Thyroid gland (tissue), 4 donors: ENCODE results near the gene CERT1. TPM values are rescaled to one million over a fixed set of nuclear protein-coding genes. Genes with fewer than 3 reads are reported as not detected.
"Not testable (repeated sequence)": the region's sequence is repeated elsewhere in the genome, so short reads cannot be mapped to it uniquely, and the experiment has no call there.

Source experiments
- DNase-seq, 2 donors: peaks; one replicate each; pipeline ENCODE4 v3.0.0-alpha.2; 2019
- H3K27ac ChIP-seq, 3 donors: fragments of 200-600 bp; sonication (generic); 1 replicate in 2 of 3; 2 replicates in 1 of 3; pipeline ENCODE4 v1.5.1; 2016 to 2019; ENCODE audit warnings: mild to moderate bottlenecking in 1 of 3, moderate library complexity in 1 of 3
- H3K27me3 ChIP-seq: fragments of 200-600 bp; sonication (generic); one replicate; pipeline ENCODE4 v1.5.1; 2019
- H3K36me3 ChIP-seq, 2 donors: fragments of 200-600 bp; sonication (generic); one replicate each; pipeline ENCODE4 v1.5.1; 2016 to 2019
- H3K4me1 ChIP-seq, 2 donors: fragments of 200-600 bp; sonication (generic); one replicate each; pipeline ENCODE4 v1.5.1; 2017 to 2019
- H3K4me3 ChIP-seq, 3 donors: fragments of 200-600 bp; sonication (generic); replicated peaks in 1 of 3; 1 replicate in 2 of 3; 2 replicates in 1 of 3; pipeline ENCODE4 v1.5.1; 2016; ENCODE audit warnings: mild to moderate bottlenecking in 1 of 3
- H3K9me3 ChIP-seq: fragments of 200-600 bp; sonication (generic); one replicate; pipeline ENCODE4 v1.5.1; 2017
- POLR2A ChIP-seq, 2 donors: fragments of 450-650 bp; IDR thresholded peaks; one replicate each; pipeline ENCODE4 v1.6.1; 2017; ENCODE audit warnings: antibody characterized with exemption in 2 of 2, mild to moderate bottlenecking in 2 of 2, moderate library complexity in 1 of 2
- whole genome bisulfite sequencing, 2 donors: methylation state at CpG; one replicate each; pipeline ENCODE4 v1.1.5; 2017; 5-methylcytosine and 5-hydroxymethylcytosine counted together
- intact Hi-C: fragments of 100-400 bp; cut with DNase I; formaldehyde crosslinking; loops from one replicate; pipeline ENCODE4 v1.15.1; 2023
- total RNA-seq, 4 donors: library from RNA; depleted of rRNA; stranded (reverse); fragments of >200 nt; gene quantifications; one replicate each; pipeline ENCODE4 v1.2.3, GENCODE V29; 2016
- TF ChIP-seq, protein P1 (sequence below), 6 experiments: fragments of 200-600 bp in 3 of 6; fragments of 450-650 bp in 3 of 6; sonication (generic) in 3 of 6; IDR thresholded peaks; one replicate each; pipeline ENCODE4 v1.5.1; 2016 to 2019; ENCODE audit warnings: antibody characterized with exemption in 6 of 6, mild to moderate bottlenecking in 2 of 6, inconsistent platforms in 1 of 6, moderate library complexity in 1 of 6

CERT1 gene
- total RNA-seq, 4 donors from 2014 or later = 66.3 to 87.5 (median 78.0) TPM

DNA sequence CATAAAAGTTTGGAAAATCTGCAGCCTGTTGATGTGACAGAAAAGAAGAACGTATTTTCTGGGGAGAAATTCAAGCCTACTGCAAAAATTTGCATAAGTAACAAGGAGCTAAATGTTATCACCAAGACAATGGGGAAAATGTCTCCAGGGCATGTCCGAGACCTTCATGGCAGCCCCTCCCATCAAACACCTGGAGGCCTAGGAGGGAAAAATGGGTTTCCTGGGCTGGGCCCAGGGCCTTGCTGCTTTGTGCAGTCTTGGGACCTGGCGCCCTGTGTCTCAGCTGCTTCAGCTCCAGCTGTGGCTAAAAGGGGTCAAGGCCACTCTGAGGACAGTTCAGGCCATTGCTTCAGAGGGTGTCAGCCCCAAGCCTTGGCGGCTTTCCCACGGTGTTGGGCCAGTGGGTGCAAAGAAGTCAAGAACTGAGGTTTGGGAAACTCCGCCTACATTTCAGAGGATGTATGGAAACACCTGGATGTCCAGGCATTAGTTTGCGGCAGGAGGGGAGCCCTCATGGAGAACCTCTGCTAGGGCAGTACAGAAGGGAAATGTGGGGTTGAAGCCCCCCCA lies 13.1 kb downstream of the CERT1 start:
- Histone ChIP-seq H3K4me1 (no peaks in the 10 kb centered on the region), H3K27me3 (no peaks in the 10 kb centered on the region), H3K9me3 (no peaks in the 10 kb centered on the region), H3K4me3 (no peak overlapping the region), H3K27ac (no peak overlapping the region), H3K36me3 (no peaks in the 10 kb centered on the region)
- TF ChIP-seq, protein P1, sequence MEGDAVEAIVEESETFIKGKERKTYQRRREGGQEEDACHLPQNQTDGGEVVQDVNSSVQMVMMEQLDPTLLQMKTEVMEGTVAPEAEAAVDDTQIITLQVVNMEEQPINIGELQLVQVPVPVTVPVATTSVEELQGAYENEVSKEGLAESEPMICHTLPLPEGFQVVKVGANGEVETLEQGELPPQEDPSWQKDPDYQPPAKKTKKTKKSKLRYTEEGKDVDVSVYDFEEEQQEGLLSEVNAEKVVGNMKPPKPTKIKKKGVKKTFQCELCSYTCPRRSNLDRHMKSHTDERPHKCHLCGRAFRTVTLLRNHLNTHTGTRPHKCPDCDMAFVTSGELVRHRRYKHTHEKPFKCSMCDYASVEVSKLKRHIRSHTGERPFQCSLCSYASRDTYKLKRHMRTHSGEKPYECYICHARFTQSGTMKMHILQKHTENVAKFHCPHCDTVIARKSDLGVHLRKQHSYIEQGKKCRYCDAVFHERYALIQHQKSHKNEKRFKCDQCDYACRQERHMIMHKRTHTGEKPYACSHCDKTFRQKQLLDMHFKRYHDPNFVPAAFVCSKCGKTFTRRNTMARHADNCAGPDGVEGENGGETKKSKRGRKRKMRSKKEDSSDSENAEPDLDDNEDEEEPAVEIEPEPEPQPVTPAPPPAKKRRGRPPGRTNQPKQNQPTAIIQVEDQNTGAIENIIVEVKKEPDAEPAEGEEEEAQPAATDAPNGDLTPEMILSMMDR (IDR thresholded peaks at IDR 0.05) = no peak
- no peak for TF ChIP-seq POLR2A (IDR thresholded peaks at IDR 0.05)
- no peak for DNase-seq
- intact Hi-C loops = no loop called here
- WGBS, 2 donors = 99 to 100% methylated on average over 5 of the region's 7 CpGs

DNA sequence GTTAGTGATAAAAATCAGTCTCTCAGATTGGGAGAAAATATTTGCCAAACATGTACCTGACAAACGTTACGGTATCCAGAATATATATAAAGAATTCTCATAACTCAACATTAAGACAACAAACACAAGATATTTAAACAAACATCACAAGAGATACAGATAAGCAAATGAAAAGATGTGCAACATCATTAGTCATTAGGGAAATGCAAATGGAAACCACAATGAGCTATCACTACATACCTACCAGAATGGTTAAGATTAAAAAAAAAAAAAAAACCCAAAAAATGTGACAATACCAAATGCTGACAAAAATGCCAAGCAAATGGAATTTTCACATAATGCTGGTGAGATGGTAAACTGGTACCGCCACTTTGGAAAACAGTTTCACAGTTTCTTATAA lies 15.4 kb downstream of the CERT1 start:
- H3K4me3 ChIP-seq = no peak overlapping the region
- no peaks in the 10 kb centered on the region for H3K27me3 ChIP-seq
- DNase-seq = no peak
- H3K4me1 ChIP-seq = no peaks in the 10 kb centered on the region
- TF ChIP-seq, protein P1 (IDR thresholded peaks at IDR 0.05) = no peak
- no peak for TF ChIP-seq POLR2A (IDR thresholded peaks at IDR 0.05)
- H3K27ac ChIP-seq = no peak overlapping the region
- H3K36me3 ChIP-seq = peaks cover 0 to 6% of the 10 kb centered on the region in 2 donors
- WGBS, 2 donors = 94 to 95% methylated on average over 3 of the region's 3 CpGs
- no peaks in the 10 kb centered on the region for H3K9me3 ChIP-seq
- intact Hi-C loops = no loop called here

DNA sequence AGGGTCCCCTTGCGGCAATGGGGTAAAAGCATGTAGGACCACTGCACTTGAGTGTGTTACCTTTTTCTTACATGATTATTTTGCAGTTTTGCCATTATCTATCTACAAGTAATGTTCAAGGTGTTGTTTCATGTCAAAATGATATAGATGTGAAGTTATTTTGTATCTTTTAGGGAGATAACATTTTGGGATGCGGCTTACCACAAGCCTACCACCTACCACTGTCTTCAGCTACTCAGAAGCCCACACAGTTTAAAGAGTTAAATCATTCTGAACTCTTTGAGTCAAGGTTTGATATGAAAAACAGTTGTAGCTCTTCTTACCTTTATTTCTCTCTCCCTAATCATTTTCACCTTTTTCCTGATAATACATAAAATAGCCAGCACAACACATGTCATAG lies 19.8 kb downstream of the CERT1 start:
- WGBS, 2 donors = 95 to 97% methylated on average over 2 of the region's 2 CpGs
- Histone ChIP-seq H3K36me3 (peaks cover 0 to 6% of the 10 kb centered on the region in 2 donors), H3K4me1 (no peaks in the 10 kb centered on the region), H3K4me3 (no peak overlapping the region), H3K9me3 (no peaks in the 10 kb centered on the region), H3K27me3 (no peaks in the 10 kb centered on the region), H3K27ac (no peak overlapping the region)
- intact Hi-C loops = no loop called here
- DNase-seq = no peak
- TF ChIP-seq, protein P1 (IDR thresholded peaks at IDR 0.05) = no peak
- no peak for TF ChIP-seq POLR2A (IDR thresholded peaks at IDR 0.05)

DNA sequence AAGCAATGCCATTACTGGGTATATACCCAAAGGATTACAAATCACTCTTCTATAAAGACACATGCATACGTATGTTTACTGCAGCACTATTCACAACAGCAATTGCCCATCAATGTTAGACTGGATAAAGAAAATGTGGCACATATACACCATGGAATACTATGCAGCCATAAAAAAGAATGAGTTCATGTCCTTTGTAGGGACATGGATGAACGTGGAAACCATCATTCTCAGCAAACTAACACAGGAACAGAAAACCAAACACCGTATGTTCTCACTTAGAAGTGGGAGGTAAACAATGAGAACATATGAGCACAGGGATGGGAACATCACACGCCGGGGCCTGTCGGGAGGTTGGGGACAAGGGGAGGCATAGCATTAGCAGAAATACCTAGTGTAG lies 21.6 kb downstream of the CERT1 start:
- H3K9me3 ChIP-seq, H3K27ac ChIP-seq, H3K4me3 ChIP-seq, DNase-seq, H3K36me3 ChIP-seq, H3K27me3 ChIP-seq, intact Hi-C loops, H3K4me1 ChIP-seq: not testable (repeated sequence)
- WGBS, 2 donors = 96 to 99% methylated on average over 6 of the region's 6 CpGs

DNA sequence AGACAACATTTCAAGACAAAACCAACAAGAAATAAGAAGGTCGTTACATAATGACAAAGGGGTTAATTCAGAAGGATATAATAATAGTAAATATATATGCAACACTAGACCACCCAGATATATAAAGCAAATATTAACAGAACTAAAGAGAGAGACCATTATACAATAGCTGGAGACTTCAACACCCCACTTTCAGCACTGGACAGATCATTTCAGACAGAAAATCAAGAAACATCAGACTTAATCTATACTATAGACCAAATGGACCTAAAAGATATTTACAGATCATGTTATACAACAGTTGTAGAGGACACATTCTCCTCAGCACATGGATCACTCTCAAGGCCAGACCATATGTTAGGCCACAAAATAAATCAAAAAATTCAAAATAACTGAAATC lies 26.8 kb downstream of the CERT1 start:
- H3K4me3 ChIP-seq = no peak overlapping the region
- H3K27me3 ChIP-seq = no peaks in the 10 kb centered on the region
- H3K9me3 ChIP-seq = no peaks in the 10 kb centered on the region
- 79 to 85% methylated on average over 1 of the region's 1 CpG for WGBS, 2 donors
- intact Hi-C loops = no loop called here
- H3K27ac ChIP-seq = no peak overlapping the region
- H3K36me3 ChIP-seq = no peaks in the 10 kb centered on the region
- peaks cover 0 to 6% of the 10 kb centered on the region in 2 donors for H3K4me1 ChIP-seq
- DNase-seq = no peak
- no peak for TF ChIP-seq POLR2A (IDR thresholded peaks at IDR 0.05)
- TF ChIP-seq, protein P1 (IDR thresholded peaks at IDR 0.05) = no peak

DNA sequence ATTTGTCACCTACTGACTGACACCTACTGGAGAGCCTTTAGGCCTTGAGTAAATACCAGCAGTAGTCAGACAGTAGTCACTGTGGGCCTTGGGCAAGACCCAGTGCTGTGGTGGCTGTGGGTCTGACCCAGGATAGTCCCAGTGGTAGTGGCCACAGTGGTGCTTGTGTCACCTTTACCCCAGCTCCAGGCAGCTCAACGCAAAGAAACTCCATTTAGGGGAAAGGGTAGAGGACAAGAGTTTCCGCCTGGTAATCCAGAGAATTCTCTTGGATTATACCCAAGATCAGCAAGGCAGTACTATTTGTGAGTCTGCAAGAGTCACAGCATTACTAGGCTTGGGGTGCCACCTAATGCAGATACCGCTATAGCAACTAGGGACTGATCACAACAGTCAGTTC lies 28.9 kb downstream of the CERT1 start:
- intact Hi-C loops = no loop called here
- Histone ChIP-seq H3K36me3 (no peaks in the 10 kb centered on the region), H3K27me3 (no peaks in the 10 kb centered on the region), H3K9me3 (no peaks in the 10 kb centered on the region), H3K4me3 (no peak overlapping the region), H3K27ac (no peak overlapping the region), H3K4me1 (peaks cover 0 to 6% of the 10 kb centered on the region in 2 donors)
- TF ChIP-seq POLR2A (IDR thresholded peaks at IDR 0.05) = no peak
- TF ChIP-seq, protein P1 (IDR thresholded peaks at IDR 0.05) = no peak
- WGBS, 2 donors = 86 to 91% methylated on average over 3 of the region's 3 CpGs
- no peak for DNase-seq
